ENCODE results near the gene ZNF839.
"Not testable (repeated sequence)": the region's sequence is repeated elsewhere in the genome, so short reads cannot be mapped to it uniquely, and the experiment has no call there.

Gene ZNF839

DNA sequence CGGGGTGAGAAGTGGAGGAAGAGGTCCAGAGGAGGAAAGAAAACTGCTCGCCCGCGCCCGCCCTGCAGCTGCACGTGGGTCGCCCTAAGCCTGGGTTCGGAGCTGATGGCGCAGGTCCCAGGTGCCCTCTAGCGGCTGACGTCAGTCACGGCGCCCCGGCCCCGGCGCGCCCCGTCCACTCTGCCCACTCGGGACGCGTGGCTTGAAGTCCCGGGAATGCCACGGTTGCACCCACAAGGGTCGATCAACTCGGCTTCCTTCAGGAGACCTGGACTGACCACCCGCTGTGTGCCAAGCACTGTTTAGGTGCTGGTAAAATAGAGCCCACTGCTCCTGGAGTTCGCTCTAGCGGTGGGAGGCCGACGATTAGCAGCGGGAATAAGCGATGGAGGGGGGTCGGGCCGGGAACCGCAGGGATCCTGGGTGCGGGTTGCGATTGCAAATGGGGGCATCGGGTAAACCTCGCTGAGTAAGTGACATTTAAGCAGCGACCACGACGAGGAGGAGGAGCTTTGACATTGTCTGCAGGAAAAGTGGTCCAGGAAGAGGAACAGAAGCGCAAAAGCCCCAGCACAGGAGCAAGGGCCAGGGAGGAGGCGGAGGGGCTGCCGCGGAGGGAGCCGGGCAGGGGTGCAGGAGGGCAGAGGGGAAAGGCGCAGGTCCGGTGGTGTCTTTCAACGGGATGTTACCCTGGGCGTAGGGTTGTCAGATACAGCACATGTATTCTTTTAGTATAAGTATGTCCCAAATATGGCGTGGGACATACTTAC lies 5.1 kb upstream of the ZNF839 start:
- peak; percentile 76 to 77 for DNase-seq

DNA sequence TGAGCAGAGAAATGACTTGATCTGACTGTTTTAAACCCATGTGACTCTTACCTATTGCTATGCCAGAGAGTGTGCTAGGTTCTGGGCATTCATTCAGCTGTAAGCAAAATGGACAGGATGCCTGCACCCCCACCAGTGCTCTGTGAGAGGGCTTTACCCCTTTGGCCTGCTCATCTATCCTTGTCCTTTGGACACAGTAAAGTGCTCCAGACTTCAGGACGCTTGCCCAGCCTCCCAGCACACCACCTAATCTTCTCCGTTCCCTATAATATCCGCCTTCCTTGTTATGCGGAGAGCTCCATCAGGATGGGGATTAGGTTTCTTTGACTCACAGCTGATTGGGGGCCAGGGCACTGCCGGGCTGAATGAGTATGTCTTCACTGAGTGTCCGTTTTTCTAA lies 4.4 kb upstream of the ZNF839 start:
- DNase-seq, result no peak

DNA sequence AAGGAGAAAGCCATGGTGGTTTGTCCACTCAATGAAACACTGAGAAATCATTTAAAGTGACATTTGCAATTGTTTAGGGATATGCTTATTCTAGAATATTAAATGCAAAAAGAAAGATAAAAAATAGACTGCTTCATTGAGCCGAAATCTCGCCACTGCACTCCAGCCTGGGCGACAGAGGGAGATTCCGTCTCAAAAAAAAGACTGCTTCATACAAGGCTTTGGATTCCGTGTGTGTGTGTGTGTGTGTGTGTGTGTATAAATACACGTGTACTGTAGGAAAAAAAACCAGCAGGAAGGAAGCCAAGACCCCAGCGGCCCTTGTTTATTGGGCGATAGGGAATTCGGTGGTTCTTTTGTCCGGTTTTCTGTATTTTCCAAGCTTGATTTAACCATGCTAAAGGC lies 3.2 kb upstream of the ZNF839 start:
- DNase-seq, result no peak

DNA sequence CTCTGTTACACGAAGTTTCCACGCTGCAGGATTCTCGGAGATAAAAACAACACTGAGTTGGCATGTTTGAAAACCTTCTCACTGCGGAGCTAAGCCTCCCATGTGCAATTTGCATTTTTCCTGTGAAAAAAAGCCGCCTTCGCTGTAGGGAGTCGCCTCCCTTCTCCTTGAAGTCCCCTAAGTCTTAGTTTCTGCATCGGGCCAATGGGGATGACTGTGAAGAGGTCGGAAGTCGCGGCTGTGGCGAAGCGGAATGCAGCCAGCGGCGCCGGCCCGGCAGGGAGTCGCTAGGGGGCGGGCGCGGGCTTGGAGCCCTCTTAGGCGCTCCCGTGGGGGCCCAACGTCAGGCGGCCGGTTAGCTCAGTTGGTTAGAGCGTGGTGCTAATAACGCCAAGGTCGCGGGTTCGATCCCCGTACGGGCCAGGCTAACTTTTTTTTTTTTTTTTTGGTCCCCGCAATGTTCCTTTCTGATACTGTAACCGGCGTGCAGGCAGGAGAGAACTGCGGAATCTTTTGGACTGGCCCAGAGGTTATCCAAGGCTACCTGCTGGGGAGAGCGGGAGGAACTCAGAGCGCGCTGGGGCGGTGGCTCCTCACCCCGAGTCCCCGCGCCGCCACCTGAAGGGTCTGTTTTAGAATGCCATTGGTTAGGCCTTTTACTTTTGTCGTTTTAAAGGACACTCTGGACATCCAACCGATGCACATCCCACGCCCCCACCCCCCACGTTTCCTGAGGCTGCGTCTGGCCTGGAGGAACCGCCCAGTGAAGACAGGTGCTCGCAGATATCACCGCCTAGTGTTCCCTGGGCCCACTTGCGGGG lies 2.6 kb upstream of the ZNF839 start:
- DNase-seq, result peak; percentile 89 to 96

DNA sequence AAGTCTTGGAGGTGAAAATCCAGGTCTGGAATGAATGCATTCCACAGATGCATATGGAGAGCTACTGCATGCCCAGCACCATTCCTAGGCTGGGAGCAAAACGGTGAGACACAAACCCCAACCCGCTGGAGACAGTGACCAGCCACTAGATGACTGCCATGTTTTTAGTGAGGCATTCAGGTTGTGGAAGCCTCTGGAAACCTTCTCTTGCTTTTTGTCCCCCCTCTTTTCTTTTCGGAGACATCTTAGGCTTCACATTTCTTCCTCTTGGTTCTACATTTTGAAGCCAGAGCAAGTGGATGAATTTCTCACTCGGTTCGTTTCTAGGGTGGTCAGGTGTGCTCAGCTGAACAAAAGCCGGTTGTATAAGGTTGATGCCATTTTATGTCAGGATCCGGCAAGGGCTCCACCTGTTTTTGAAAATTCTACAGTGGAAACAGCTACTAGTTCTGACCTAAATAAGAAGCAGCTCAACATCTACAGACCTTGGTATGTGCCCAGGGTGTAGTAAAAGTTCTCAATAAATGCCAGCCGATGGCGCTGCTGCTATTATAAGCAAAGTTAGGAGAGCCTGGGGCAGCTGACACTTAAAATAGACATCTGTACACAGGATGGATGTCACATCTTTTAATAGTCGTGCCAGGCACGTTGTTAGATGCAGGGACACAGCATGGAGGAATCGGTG lies 1.8 kb upstream of the ZNF839 start:
- no peak for DNase-seq

DNA sequence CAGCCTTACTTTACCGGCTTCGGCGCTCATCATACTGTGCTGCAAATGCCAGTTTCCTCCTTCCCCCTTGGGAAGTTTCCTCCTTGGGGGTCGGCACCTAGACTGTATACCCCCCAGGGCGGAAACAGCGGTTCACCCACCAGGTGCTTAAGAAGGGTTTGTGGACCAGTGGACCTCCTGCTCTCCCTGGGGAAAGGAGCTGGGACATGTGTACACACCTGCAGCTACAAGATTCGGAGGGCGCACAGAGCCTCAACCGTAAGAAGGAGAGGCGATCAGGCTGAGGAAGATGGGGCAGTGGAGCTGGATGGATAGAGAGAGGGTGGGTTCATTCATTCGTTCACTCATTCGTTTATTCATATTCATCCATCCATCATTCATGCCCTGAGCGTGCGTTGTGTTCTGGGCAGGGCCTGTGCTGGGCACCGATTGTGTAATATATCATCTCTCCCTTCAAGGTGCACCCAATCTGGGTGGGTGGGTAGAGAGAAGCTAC lies 717 bp upstream of the ZNF839 start:
- DNase-seq, result no peak

DNA sequence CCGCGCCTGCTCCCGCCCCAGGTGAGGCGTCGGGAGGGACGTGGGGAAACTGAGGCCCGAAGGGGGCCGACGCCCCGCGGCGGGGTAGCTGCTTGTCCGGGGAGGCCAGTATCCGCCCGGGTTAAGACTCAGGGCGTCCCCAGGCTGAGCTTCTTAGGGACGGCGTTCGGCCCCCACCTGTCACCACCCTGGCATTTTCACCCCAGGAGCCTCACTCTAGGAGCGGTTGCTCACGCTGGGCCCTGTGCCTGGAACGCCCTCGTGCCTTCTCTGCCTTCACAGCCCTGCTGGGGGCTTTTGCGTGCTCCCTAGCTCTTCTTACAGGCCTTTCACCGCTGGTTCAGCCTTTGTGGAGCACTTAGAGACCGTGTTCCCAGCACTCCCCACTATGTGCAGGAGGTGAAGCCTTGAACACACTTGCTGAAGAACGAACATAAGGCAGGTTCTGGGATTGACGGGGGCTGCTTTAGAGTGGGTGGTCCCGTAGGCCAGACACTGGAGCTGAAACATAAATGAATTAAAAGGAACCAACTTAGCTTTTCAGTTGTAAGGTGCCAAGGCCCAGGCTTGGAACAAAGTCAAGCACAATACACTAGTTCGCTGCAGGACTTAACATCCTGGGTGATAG lies 601 bp downstream of the ZNF839 start:
- DNase-seq, result peak; percentile 42 to 54

DNA sequence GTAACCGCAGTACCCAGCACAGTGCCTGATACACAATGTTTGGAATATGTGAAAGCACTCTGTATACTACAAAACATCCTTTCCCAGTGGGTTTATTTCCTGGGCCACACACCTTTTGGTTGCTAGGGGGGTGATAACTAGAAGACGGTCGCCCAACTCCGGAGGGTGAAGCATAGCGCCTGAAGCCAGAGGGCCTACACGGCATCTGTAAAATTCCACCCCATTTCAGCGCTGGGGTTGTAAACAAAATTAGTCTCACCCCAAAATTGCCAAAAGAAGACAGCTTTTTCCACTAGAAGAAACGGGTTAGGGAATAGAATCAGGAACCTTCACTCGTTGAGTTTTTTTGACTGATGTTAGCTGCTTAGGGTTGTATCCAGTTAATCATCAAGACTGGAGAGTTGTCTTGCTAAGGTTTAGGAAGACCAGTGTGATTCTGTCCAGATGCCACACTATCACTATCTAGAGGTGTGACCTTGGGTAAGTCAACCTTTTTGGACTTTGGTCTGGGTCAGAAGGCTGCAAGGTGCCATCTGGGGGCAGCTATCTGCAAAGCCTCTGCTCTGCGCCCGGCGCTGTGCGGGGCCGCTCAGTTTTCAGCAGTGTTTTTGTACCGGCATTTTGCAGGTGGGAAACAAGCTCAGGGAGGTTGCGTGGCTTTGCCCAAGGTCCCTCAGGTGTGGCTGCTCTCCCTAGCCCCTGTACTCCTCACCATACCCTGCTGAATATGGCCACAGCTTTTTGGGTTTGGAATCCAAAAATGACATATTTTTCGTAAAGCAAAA lies 1.3 kb downstream of the ZNF839 start:
- no peak for DNase-seq

DNA sequence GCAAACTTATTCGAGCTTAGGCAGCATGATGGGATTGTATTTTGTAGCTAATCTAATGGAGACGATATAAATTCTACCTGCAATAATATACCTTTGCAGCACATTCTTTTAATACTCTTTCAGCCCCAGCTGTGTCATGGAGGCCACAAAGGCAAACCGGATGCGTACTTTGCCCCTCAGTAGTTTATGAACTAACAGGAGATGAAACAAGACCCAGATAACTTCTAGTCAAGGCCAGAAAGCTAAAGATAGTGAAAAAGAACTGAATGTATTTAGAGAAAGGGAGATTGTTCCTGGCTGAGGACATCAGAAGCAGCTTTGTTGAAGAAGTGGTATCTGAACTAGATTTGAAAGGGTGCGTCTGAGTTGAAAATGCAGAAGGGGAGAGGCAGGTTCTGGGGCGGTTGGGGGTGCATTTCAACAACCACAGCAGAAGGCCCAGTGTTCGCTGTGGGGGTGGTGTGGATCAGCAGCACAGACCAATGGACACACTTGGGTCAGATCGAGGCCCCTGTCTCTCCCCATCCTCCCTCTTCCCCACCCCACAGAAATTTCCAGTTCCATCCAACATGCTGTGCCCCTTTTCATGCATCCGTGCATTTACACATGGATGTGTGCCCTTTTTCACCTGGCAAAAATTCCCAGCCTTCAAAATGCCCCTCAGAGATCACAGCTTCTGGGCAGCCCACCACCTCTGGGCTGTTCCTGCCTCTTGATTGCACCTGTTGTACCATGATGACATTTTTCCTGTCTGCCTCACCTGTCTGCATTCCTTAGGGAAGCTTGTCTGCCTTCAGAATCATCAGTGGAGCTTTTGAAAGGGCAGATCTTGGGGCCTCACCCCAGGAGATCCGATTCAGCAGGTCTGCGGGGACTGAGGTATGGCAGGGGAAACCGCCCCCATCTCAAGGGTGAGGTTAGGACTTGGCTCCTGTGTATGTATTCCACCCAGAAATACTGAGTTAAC lies 2.2 kb downstream of the ZNF839 start:
- DNase-seq, result no peak

DNA sequence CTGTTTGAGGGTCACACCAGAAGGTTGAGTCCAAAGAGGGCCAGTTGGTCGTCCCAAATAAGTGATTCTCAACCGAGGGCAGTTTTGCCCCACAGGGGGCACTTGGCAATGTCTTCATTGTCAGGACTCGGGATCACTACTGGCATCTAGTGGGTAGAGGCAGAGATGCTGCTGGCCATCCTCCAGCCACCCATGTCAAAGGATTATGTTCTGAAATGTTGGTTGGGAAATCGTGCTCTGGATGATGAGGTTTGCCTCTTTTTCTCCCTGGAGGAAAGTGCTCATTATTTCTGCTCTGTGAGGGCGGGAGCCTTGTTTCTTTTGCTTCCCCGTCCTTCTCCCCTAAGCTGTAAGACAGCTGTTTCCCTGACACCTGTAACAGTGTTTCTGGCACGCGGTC lies 3.6 kb downstream of the ZNF839 start:
- DNase-seq, result no peak

DNA sequence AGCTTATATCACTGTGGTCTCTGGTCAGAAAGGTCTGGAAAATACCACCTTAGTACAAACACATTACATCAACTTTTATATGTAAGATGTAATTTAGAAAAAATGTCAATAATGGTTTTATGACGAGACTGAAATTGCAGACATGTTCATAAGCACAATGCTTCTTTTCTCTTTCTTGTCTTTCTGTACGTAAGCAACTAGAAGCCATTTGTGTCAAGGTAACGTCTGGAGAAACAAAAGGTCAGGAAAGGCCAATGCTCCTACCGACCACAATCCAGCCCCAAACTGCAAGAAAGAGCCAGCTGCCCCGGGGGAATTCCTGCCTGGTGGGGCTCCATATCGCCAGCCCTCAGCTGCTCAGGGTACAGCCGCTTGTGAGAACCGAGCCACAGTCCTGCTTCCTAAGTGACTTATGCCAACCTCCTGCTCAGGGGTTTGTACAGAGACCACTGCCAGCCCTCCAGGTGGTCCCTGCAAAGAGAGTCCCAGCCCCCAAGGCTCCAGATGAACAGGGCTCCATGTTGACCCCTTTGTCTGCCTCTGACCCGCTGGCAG lies 6.3 kb downstream of the ZNF839 start:
- DNase-seq, result no peak

DNA sequence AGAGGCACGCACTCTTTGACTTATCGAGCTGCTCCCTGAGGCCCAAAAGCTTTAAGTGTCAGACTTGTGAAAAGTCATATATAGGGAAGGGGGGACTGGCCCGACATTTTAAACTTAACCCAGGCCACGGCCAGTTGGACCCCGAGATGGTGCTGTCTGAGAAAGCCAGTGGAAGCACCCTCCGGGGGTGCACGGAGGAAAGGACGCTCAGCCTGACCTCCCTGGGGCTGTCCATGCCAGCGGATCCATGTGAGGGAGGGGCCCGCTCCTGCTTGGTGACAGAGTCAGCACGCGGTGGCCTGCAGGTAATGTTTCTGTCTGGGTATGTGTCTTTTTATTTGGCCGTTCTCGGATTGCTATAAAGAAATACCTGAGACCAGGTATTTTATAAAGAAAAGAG lies 7.0 kb downstream of the ZNF839 start:
- DNase-seq, result no peak

DNA sequence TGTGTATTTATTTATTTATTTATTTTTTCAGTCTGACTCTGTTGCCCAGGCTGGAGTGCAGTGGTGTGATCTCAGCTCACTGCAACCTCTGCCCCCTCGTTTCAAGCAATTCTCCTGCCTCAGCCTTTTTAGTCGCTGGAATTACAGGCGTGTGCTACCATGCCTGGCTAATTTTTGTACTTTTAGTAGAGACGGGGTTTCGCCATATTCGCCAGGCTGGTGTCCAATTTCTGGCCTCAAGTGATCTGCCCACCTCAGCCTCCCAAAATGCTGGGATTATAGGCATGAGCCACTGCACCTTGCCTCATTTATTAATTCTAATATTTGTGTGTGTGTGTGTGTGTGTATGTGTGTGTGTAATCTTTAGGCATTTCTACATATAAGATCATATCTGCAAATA lies 9.8 kb downstream of the ZNF839 start:
- not testable (repeated sequence) for DNase-seq

DNA sequence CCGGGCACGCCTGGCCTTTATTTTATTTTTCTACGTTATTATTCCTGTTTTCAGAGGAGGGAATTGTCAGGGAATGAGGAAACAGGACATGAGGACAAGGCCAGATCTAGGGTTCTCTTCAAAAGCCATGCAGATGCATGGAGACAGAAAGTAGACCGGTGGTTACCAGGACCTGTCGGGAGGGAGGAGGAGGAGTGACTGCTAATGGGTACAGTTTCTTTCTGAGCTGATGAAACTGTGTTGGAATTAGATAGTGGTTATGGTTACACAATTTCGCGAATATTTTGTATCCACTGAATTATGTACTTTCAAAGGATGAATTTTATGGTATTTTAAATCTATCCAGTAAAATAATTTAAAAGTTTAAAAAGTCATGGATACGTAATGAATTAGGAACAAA lies 11.3 kb downstream of the ZNF839 start:
- DNase-seq, result no peak

DNA sequence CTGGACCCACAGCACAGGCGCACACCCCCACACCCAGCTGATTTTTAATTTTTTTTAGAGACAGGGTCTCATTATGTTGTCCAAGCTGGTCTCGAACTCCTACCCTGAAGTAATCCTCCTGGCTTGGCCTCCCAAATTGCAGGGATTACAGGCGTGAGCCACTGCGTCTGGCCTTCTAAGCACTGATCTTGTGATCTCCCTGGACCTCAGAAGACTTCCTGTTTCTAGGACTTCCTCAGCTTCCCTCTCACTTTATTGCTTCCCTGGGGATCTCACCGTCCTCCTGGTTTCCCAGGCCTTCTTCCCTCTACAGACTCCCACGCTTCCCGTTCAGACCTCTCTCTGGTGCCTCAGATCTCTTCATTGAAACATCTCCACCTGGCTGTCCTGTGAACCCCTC lies 13.8 kb downstream of the ZNF839 start:
- no peak for DNase-seq

DNA sequence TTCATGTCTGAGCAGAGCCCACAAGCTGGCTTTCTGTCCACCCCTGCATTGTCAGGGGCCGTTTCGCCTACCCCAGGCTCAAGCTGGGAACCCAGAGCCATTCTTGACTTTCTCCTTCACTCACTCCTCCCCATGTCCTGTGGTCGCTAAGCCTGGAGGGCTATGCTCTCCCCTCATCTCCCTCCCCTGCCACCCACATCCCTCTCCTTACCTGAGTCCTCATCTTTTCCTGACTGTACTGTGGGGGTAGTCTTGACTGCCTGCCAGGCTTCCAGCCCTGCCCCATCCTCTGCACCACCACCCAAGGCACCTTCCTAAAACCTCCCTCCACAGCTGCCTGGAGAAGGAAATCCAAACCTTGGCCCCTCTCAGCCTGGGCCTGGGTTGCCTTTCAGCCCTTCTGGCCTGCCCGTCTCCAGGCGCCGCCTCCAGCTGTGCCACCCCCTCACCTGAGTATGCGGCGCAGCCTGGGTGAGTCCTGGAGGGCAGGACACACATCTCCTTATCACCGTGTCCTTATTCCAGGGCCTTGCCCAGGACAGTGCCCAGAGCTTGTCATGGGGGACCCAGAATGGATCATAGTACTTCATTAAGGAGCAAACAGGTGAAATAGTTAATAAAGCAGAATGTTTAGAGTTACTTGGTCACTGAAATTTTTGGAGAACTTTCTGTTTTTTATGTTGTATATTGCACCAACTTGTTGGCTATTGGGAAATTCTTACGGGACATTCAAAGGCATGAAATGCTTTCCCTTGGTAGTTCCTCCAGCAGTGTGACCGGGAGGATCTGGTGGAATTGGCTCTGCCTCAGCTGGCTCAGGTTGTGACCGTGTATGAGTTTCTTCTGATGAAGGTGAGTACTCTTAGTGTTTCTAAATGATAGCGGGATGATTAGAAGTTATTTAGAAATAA lies 14.5 kb downstream of the ZNF839 start:
- no peak for DNase-seq

DNA sequence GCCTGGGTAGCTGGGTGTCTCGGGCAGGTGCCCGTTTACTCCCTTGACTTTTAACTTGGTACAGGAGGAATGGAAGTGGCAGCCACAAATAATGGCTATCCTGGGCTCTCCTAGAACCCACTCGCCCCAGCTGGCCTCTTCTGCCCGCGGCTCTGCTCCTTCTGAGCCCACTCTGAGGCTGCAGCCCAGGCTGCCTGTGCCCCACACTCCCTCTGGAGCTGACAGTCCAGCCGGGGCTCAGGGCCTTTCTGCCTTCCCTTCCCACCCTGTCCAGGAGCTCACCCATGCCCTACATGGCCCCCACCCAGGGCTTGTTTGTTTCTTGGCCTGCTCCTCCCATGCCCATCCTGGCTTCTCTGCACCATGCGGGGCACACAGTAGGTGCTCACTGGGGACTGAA lies 15.6 kb downstream of the ZNF839 start:
- no peak for DNase-seq

DNA sequence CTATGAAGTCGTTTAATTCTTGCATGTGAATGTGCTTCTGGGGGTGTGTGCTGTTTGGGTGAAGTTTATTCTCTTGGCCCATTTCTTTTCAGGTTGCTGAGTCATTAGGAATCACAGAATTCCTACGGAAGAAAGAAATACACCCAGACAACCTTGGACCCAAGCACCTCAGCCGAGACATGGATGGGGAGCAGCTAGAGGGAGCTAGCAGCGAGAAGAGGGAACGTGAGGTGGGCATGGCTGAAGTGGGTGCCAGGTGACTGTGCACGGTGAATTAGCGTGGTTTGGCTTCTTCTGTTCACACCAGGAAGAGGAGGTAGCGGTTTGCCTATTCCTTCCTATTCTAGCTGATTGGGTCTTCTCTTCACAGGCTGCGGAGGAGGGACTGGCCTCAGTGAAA lies 19.2 kb downstream of the ZNF839 start:
- no peak for DNase-seq

DNA sequence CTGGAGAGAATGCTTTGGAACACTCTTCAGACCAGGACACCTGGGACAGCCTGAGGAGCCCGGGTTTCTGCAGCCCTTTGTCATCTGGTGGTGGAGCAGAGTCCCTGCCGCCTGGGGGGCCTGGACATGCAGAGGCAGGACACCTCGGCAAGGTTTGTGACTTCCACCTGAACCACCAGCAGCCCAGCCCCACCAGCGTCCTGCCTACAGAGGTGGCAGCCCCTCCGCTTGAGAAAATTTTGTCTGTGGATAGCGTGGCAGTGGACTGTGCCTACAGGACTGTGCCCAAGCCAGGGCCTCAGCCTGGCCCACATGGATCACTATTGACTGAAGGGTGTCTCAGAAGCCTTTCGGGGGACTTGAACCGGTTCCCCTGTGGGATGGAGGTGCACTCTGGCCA lies 22.0 kb downstream of the ZNF839 start:
- no peak for DNase-seq

DNA sequence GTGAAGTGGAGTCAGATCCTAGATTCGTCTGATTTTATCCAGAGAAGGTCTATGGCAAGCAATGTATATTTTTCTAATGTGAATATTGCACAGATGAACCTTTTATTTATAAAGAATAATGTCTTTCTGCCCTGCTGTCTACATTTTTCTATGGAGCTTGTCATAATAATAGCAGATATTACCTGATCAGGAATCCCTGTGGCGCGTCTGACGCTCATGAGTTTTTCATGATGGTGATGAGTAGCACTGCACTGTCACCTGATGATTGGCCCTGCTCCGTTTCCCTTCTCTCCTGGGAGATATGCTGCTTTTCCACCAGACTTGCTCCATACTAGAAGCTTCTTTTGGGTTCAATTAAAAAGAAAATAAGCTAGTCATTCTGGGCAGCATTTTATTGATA lies 22.7 kb downstream of the ZNF839 start:
- DNase-seq, result no peak
